Panc1 (cell line): Measurements from ENCODE around the gene STAC3. TPM values are rescaled to one million over a fixed set of nuclear protein-coding genes. Genes with fewer than 3 reads are reported as not detected.

Source experiments
- ATAC-seq: fragments of 200-7000 bp; cut with Tn5 transposase; 2 replicates; pipeline ENCODE4 v1.9.1; 2020; ENCODE audit warnings: mild to moderate bottlenecking, moderate library complexity
- BruUV-seq: library from RNA; stranded (reverse); fragments of 400-500 nt; replicated peaks from 2 replicates; lab custom pipeline; 2021; lab: Mats Ljungman, UMichigan
- CTCF ChIA-PET: fragments of 300-600 bp; sonication (Branson Sonifier 250); formaldehyde crosslinking; loops from one replicate; lab custom pipeline; 2022; ENCODE audit warnings: antibody characterized with exemption; lab: Charles Lee
- POLR2A ChIA-PET: fragments of 300-600 bp; sonication (Branson Sonifier 250); formaldehyde crosslinking; loops from one replicate; lab custom pipeline; 2022; ENCODE audit warnings: antibody characterized with exemption; lab: Charles Lee
- DNase-seq: peaks from one replicate; pipeline ENCODE4 v3.0.0-alpha.2; 2010; ENCODE audit warnings: low read depth, low spot score
- H3K27ac ChIP-seq: 2 replicates; pipeline ENCODE4 v1.5.1; 2011; ENCODE audit warnings: mild to moderate bottlenecking, low read length, inconsistent platforms
- H3K27me3 ChIP-seq: fragments of 200-500 bp; sonication (Bioruptor generic); 2 replicates; pipeline ENCODE4 v1.6.0; 2014; ENCODE audit warnings: low read length, inconsistent platforms; ENCODE audit not compliant: control insufficient read depth, insufficient read depth
- H3K36me3 ChIP-seq: fragments of 200-500 bp; sonication (Bioruptor generic); 2 replicates; pipeline ENCODE4 v1.5.1; 2014; ENCODE audit warnings: inconsistent platforms, mild to moderate bottlenecking, low read length, moderate library complexity; ENCODE audit not compliant: control insufficient read depth, insufficient read depth
- H3K4me1 ChIP-seq: 2 replicates; pipeline ENCODE4 v1.5.1; 2011; ENCODE audit warnings: inconsistent platforms, mild to moderate bottlenecking, low read length, moderate library complexity; ENCODE audit not compliant: control insufficient read depth, insufficient read depth
- H3K4me3 ChIP-seq, 2 experiments: 2 replicates each; pipeline ENCODE4 v1.5.1; 2011 to 2012; ENCODE audit warnings: low read depth in 2 of 2, low read length in 2 of 2, mild to moderate bottlenecking in 2 of 2, inconsistent platforms in 1 of 2, moderate library complexity in 1 of 2
- H3K9me3 ChIP-seq: fragments of 200-500 bp; sonication (Bioruptor generic); 2 replicates; pipeline ENCODE4 v1.5.1; 2014; ENCODE audit warnings: low read depth, mild to moderate bottlenecking, inconsistent platforms, low read length, moderate library complexity; ENCODE audit not compliant: control insufficient read depth, insufficient read depth
- CTCF ChIP-seq: fragments of 450-650 bp; IDR thresholded peaks from 2 replicates; pipeline ENCODE4 v1.5.1; 2017; ENCODE audit warnings: mild to moderate bottlenecking
- POLR2AphosphoS5 ChIP-seq: IDR thresholded peaks from 2 replicates; pipeline ENCODE4 v1.6.1; 2012; ENCODE audit warnings: mild to moderate bottlenecking, low read depth, low read length, moderate library complexity
- REST ChIP-seq, 2 experiments: IDR thresholded peaks; 2 replicates each; pipeline ENCODE4 v1.6.1; 2011 to 2012; ENCODE audit warnings: low read depth in 2 of 2, control low read depth in 1 of 2, low read length in 1 of 2, mild to moderate bottlenecking in 1 of 2, moderate library complexity in 1 of 2; ENCODE audit not compliant: insufficient read depth in 1 of 2
- SIN3A ChIP-seq: IDR thresholded peaks from 2 replicates; pipeline ENCODE4 v1.6.1; 2012; ENCODE audit warnings: low read depth, mild to moderate bottlenecking, low read length, moderate library complexity, borderline replicate concordance; ENCODE audit not compliant: insufficient read depth
- TCF7L2 ChIP-seq: IDR thresholded peaks from 2 replicates; pipeline ENCODE4 v1.6.1; 2011; ENCODE audit warnings: mild to moderate bottlenecking, low read depth, low read length, inconsistent platforms
- in situ Hi-C: cut with HindIII; loops from 2 replicates; pipeline ENCODE4 v1.10.0; 2016; ENCODE audit warnings: low sequenced_read_pairs, low pct_unique_long_range_greater_than_20kb
- intact Hi-C: fragments of 100-400 bp; cut with micrococcal nuclease; formaldehyde crosslinking; loops from one replicate; pipeline ENCODE4 v1.10.0; 2022; ENCODE audit not compliant: unreplicated experiment
- total RNA-seq: library from RNA; stranded (reverse); gene quantifications from one replicate; pipeline ENCODE4 v1.2.1, GENCODE V29; 2021; ENCODE audit not compliant: unreplicated experiment

STAC3 gene
- total RNA-seq, 1 experiment from 2014 or later, result 0.87 TPM

- DNase-seq, result no peak
- POLR2A ChIA-PET, result no interaction called here
- BruUV-seq, result no TSS peak
- peaks cover 2% of the 10 kb centered on the region; the same call in 1 of the 2 replicates for H3K27me3 ChIP-seq
- no peak for TF ChIP-seq REST (IDR thresholded peaks at IDR 0.05; ENCODE audit: insufficient read depth in 1 of 2, low read depth in 2 of 2, low read length in 1 of 2)
- TF ChIP-seq CTCF, result no peak
- TF ChIP-seq POLR2AphosphoS5, result no peak
- no peak for ATAC-seq
- CTCF ChIA-PET, result interaction anchor here (1.0 to 2.7 kb wide), 2 partner anchors 8 to 24 kb away, joined by 3 to 17 read pairs; partner anchors contain the start of gene SHMT2
- H3K4me3 ChIP-seq, result no peak overlapping the region
- no peaks in the 10 kb centered on the region for H3K9me3 ChIP-seq
- intact Hi-C loops, result no loop called here
- in situ Hi-C loops, result no loop called here
- H3K27ac ChIP-seq, result no peak overlapping the region
- no peaks in the 10 kb centered on the region; the same call in 1 of the 2 replicates for H3K36me3 ChIP-seq
- H3K4me1 ChIP-seq, result peaks cover 21% of the 10 kb centered on the region
Observed at GRCh38 chr12:57237596-57237931, 13.4 kb downstream of the STAC3 start.

- H3K4me3 ChIP-seq, result no peak overlapping the region
- BruUV-seq, result no TSS peak
- intact Hi-C loops (no loop called here), in situ Hi-C loops (no loop called here)
- POLR2A ChIA-PET, result no interaction called here
- no peak overlapping the region for H3K27ac ChIP-seq
- H3K9me3 ChIP-seq, result no peaks in the 10 kb centered on the region
- CTCF ChIA-PET, result interaction anchor here (1.0 to 1.1 kb wide), 2 partner anchors 19 to 23 kb away, joined by 3 read pairs; no protein-coding TSS in a partner anchor
- H3K4me1 ChIP-seq, result peaks cover 18% of the 10 kb centered on the region
- no peak for TF ChIP-seq SIN3A
- no peak; a peak in 1 of 4 replicates for TF ChIP-seq REST (IDR thresholded peaks at IDR 0.05; ENCODE audit: insufficient read depth in 1 of 2, low read depth in 2 of 2, low read length in 1 of 2)
- no peak for TF ChIP-seq CTCF
- no peak for TF ChIP-seq POLR2AphosphoS5
- no peak for TF ChIP-seq TCF7L2
- peaks cover 2% of the 10 kb centered on the region; the same call in 1 of the 2 replicates for H3K27me3 ChIP-seq
- DNase-seq (no peak), ATAC-seq (no peak)
- no peaks in the 10 kb centered on the region; the same call in 1 of the 2 replicates for H3K36me3 ChIP-seq
Observed at GRCh38 chr12:57236925-57237595, 13.9 kb downstream of the STAC3 start.
